Stimulated activated naive B cell treated with anti-CD40 and anti-IgM and Interleukin-4, amounts not matched to agents 10 μg/mL and 1 μg/mL and 100 μg/mL, for 72 hours (primary cell): ENCODE data around the gene RGS2.

Experiments
- ATAC-seq, 2 donors: fragments of 150-1000 bp; cut with Tn5 transposase; replicated peaks; 2 replicates each; pipeline ENCODE4 v1.10.0; 2021; ENCODE audit warnings: moderate library complexity in 1 of 2
- DNase-seq: peaks from one replicate; pipeline ENCODE4 v3.0.0; 2021
- H3K27ac Mint-ChIP-seq: one replicate; pipeline ENCODE4 v1.8.0; 2022; ENCODE audit warnings: mild to moderate bottlenecking, mixed read lengths
- H3K27me3 Mint-ChIP-seq, 2 donors: one replicate each; pipeline ENCODE4 v1.8.0; 2022; ENCODE audit warnings: mixed read lengths in 2 of 2
- H3K36me3 Mint-ChIP-seq, 2 donors: one replicate each; pipeline ENCODE4 v1.8.0; 2022; ENCODE audit warnings: mixed read lengths in 2 of 2, mild to moderate bottlenecking in 1 of 2
- H3K4me1 Mint-ChIP-seq, 2 donors: one replicate each; pipeline ENCODE4 v1.8.0; 2022; ENCODE audit warnings: mixed read lengths in 2 of 2, mild to moderate bottlenecking in 1 of 2
- H3K4me3 Mint-ChIP-seq, 2 donors: one replicate each; pipeline ENCODE4 v1.8.0; 2022; ENCODE audit warnings: mild to moderate bottlenecking in 2 of 2, mixed read lengths in 2 of 2, moderate library complexity in 1 of 2
- H3K9me3 Mint-ChIP-seq, 2 donors: one replicate each; pipeline ENCODE4 v1.8.0; 2022; ENCODE audit warnings: mixed read lengths in 2 of 2, mild to moderate bottlenecking in 1 of 2

The RGS2 gene

GRCh38 chr1:192783791-192784190 lies 25.0 kb upstream of the RGS2 start:
- no peak for ATAC-seq
- Mint-ChIP-seq H3K4me3 (no peak overlapping the region), H3K27me3 (peaks cover 13 to 28% of the 10 kb centered on the region in 2 donors), H3K4me1 (no peaks in the 10 kb centered on the region), H3K36me3 (no peaks in the 10 kb centered on the region), H3K27ac (no peak overlapping the region), H3K9me3 (peaks cover 0 to 3% of the 10 kb centered on the region in 2 donors)
- DNase-seq, result no peak

GRCh38 chr1:192784397-192784796 lies 24.4 kb upstream of the RGS2 start:
- Mint-ChIP-seq H3K9me3 (peaks cover 0 to 3% of the 10 kb centered on the region in 2 donors), H3K36me3 (no peaks in the 10 kb centered on the region), H3K4me1 (no peaks in the 10 kb centered on the region), H3K27me3 (peaks cover 13 to 28% of the 10 kb centered on the region in 2 donors), H3K4me3 (no peak overlapping the region), H3K27ac (no peak overlapping the region)
- DNase-seq (no peak), ATAC-seq (no peak)

DNA sequence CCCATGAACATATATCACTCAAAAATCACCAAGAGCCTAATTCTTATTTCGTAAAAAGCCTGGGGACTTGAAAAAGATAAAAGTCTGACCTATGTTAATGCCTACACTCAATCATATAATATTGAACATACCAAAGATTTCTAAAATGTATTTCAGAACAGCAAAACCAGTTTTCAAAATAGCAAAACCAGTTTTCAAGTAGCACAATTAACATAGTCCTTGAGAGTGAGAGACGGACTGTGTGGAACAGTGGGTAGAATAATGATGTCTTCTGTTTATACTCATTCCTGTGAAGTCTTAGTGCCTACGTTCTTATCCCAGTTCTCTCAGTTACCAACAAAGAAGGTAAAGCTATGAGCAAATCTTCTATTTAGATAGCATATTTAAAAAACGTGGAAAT lies 22.3 kb upstream of the RGS2 start:
- peaks cover 13 to 20% of the 10 kb centered on the region in 2 donors for H3K27me3 Mint-ChIP-seq
- H3K4me1 Mint-ChIP-seq, result no peaks in the 10 kb centered on the region
- no peaks in the 10 kb centered on the region for H3K9me3 Mint-ChIP-seq
- DNase-seq, result no peak
- no peaks in the 10 kb centered on the region for H3K36me3 Mint-ChIP-seq
- no peak for ATAC-seq
- H3K4me3 Mint-ChIP-seq, result no peak overlapping the region
- no peak overlapping the region for H3K27ac Mint-ChIP-seq

- H3K27ac Mint-ChIP-seq, result no peak overlapping the region
- H3K4me3 Mint-ChIP-seq, result no peak overlapping the region
- H3K36me3 Mint-ChIP-seq, result no peaks in the 10 kb centered on the region
- no peaks in the 10 kb centered on the region for H3K9me3 Mint-ChIP-seq
- peaks cover 4 to 8% of the 10 kb centered on the region in 2 donors for H3K27me3 Mint-ChIP-seq
- no peaks in the 10 kb centered on the region for H3K4me1 Mint-ChIP-seq
- DNase-seq (no peak), ATAC-seq (no peak)
These were observed 20.8 kb upstream of the RGS2 start for GRCh38 chr1:192787914-192788585.

GRCh38 chr1:192789871-192790270 lies 19.0 kb upstream of the RGS2 start:
- no peaks in the 10 kb centered on the region for H3K4me1 Mint-ChIP-seq

DNA sequence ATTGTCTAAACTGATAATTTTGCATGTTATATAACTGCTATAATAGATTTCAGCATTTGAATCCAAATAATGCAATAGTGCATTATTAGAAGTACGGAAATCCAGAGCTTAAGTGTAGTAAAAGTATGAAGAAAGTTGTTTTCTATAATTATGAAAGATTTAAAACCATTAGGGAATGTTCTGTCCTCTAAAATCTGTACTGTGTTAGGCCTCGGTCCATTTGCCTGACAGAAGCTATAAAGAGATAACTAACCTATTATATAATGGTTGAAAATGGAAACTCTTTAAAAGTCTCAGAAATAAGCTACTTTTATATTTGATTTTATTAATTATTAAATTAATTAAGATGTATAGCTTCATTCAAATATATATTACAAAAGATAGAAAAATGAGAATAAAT lies 16.2 kb upstream of the RGS2 start:
- H3K27ac Mint-ChIP-seq, result no peak overlapping the region
- no peak for DNase-seq
- no peak overlapping the region for H3K4me3 Mint-ChIP-seq
- H3K4me1 Mint-ChIP-seq, result no peaks in the 10 kb centered on the region
- peaks cover 4 to 6% of the 10 kb centered on the region in 2 donors for H3K27me3 Mint-ChIP-seq
- H3K9me3 Mint-ChIP-seq, result no peaks in the 10 kb centered on the region
- ATAC-seq, result no peak
- no peaks in the 10 kb centered on the region for H3K36me3 Mint-ChIP-seq

More at GRCh38 chr1:192789871-192790270, 19.0 kb upstream of the RGS2 start:
- H3K4me3 Mint-ChIP-seq, result no peak overlapping the region
- DNase-seq (no peak), ATAC-seq (no peak)
- H3K27me3 Mint-ChIP-seq, result peaks cover 4 to 6% of the 10 kb centered on the region in 2 donors
- H3K27ac Mint-ChIP-seq, result no peak overlapping the region
- H3K36me3 Mint-ChIP-seq, result no peaks in the 10 kb centered on the region
- H3K9me3 Mint-ChIP-seq, result no peaks in the 10 kb centered on the region

DNA sequence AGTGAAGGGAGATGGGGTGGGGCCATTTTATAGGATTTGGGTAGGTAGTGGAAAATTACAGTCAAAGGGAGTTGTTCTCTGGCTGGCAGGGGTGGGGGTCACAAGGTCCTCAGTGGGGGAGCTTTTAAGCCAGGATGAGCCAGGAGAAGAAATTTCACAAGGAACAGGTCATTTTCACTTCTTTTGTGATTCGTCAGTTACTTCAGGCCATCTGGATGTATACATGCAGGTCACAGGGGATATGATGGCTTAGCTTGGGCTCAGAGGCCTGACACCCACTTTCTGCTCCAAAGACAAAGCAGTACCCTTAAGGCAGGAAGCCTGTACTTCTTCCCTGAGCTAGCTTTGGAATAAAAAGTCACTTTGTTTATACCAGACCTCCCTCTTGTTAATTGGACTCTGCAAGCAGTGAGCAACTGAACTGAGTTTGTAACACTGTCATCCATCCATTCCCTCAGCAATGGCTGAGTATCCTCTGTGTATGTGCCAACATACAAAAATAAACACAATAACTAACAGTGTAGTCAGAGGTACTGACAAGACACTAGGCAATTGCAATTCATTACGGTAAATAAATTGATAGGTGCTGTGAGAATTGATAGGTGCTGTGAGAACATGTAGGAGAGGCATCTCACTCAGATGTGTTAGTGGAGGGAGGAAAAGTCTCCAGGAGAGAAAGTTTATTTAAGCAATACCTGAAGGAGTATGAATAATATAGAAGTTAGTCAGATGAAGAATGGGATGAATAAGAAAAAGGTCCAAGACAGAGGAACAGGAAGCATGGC lies 14.7 kb upstream of the RGS2 start:
- H3K27ac Mint-ChIP-seq, result peak overlapping the region; percentile 5
- H3K36me3 Mint-ChIP-seq, result no peaks in the 10 kb centered on the region
- H3K4me1 Mint-ChIP-seq, result no peaks in the 10 kb centered on the region
- DNase-seq (no peak), ATAC-seq (no peak)
- H3K27me3 Mint-ChIP-seq, result peaks cover 0 to 6% of the 10 kb centered on the region in 2 donors
- no peak overlapping the region for H3K4me3 Mint-ChIP-seq
- H3K9me3 Mint-ChIP-seq, result no peaks in the 10 kb centered on the region

DNA sequence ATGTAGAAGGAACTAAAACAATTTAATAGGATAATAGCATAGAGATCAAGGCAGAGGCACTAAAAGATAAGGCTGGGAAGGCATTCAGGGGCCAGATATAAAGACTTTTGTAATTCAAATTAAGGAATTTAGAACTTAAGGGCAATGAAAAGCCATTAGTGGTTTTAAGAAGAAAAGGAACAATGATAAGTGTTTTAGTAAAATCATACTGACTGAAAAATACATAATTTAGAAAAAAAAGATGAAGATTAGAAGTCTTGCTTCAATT lies 14.1 kb upstream of the RGS2 start:
- H3K27ac Mint-ChIP-seq, result peak overlapping the region; percentile 5
- no peaks in the 10 kb centered on the region for H3K9me3 Mint-ChIP-seq
- H3K4me3 Mint-ChIP-seq, result no peak overlapping the region
- H3K27me3 Mint-ChIP-seq, result peaks cover 0 to 6% of the 10 kb centered on the region in 2 donors
- DNase-seq (no peak), ATAC-seq (no peak)
- no peaks in the 10 kb centered on the region for H3K36me3 Mint-ChIP-seq
- H3K4me1 Mint-ChIP-seq, result no peaks in the 10 kb centered on the region

DNA sequence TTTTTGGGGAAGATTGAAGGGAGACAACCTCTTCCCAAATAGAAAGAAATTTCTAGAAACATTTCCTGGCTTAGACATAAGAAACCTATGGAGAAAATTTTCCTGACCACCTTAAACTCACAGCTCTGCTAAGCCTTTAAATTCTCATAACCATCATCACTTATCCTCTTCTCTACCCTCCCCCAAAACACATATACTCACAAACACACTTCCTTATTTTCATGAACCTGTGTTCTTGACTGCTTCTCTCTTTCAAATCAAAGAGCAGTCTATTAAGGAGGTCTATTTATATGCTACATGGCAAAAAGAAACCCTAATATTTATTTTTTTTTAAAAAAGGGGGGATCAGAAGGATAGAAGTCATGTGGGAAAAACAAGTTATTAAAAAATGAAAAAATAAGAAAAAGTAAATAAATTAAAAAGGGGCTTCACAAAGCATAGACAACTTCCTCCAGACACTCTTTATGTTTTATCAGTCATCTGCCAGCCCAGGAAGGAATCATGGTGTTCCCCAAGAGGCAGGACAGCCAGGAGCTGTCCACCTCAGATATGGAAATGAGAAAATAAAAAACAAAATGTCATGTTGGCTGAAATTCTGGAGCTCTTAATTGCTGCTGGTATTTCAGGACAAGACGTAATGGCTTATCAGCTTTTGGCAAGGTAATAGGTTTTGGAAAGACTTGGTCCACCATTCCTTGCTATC lies 12.8 kb upstream of the RGS2 start:
- DNase-seq, result no peak
- H3K27ac Mint-ChIP-seq, result no peak overlapping the region
- no peak overlapping the region for H3K4me3 Mint-ChIP-seq
- H3K9me3 Mint-ChIP-seq, result no peaks in the 10 kb centered on the region
- peaks cover 0 to 6% of the 10 kb centered on the region in 2 donors for H3K27me3 Mint-ChIP-seq
- H3K36me3 Mint-ChIP-seq, result no peaks in the 10 kb centered on the region
- ATAC-seq, result peak; percentile 46 to 53
- H3K4me1 Mint-ChIP-seq, result no peaks in the 10 kb centered on the region

- no peaks in the 10 kb centered on the region for H3K9me3 Mint-ChIP-seq
- H3K27ac Mint-ChIP-seq, result no peak overlapping the region
- H3K36me3 Mint-ChIP-seq, result no peaks in the 10 kb centered on the region
- peaks cover 0 to 6% of the 10 kb centered on the region in 2 donors for H3K27me3 Mint-ChIP-seq
- DNase-seq, result no peak
- no peaks in the 10 kb centered on the region for H3K4me1 Mint-ChIP-seq
- H3K4me3 Mint-ChIP-seq, result no peak overlapping the region
- no peak for ATAC-seq
These were observed 11.7 kb upstream of the RGS2 start for GRCh38 chr1:192797143-192797542.

DNA sequence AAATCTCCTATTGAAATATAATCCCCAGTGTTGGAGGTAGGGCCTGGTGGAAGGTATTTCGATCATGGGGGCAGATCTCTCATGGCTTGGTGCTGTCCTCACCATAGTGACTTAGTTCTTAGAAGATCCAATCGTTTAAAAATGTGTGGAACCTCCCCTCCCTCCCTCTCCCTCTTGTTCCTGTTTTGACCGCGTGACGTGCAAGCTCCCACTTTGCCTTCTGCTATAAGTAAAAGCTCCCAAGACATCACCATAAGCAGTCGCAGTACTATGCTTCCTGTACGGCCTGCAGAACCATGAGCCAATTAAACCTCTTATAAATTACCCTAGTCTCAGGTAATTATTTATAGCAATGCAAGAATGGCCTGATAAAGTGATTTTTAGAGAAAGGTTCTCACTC lies 10.9 kb upstream of the RGS2 start:
- H3K36me3 Mint-ChIP-seq, result no peaks in the 10 kb centered on the region
- DNase-seq (no peak), ATAC-seq (no peak)
- peaks cover 0 to 6% of the 10 kb centered on the region in 2 donors for H3K27me3 Mint-ChIP-seq
- H3K9me3 Mint-ChIP-seq, result no peaks in the 10 kb centered on the region
- no peak overlapping the region for H3K27ac Mint-ChIP-seq
- no peaks in the 10 kb centered on the region for H3K4me1 Mint-ChIP-seq
- H3K4me3 Mint-ChIP-seq, result no peak overlapping the region

DNA sequence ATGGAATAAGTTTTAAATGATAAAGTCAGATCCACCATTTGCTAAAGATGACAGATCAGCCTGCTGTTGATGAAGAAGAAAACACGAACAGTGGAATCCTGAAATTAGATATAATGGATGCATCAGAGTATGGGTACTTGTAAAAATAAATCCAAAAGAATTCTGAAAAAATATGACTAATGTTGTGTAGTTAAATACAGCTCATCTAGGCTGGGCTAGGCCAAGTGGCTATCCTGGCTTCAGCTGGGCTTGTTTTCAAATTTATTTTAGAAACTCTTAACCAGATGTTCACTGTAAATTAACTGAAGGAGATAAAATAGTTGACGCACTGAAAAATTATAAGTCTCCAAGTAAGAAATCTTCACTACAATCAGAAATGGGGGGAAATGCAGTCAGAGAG lies 7.4 kb upstream of the RGS2 start:
- no peaks in the 10 kb centered on the region for H3K27me3 Mint-ChIP-seq
- H3K4me3 Mint-ChIP-seq, result no peak overlapping the region
- H3K36me3 Mint-ChIP-seq, result no peaks in the 10 kb centered on the region
- H3K27ac Mint-ChIP-seq, result no peak overlapping the region
- no peaks in the 10 kb centered on the region for H3K9me3 Mint-ChIP-seq
- no peak for ATAC-seq
- H3K4me1 Mint-ChIP-seq, result no peaks in the 10 kb centered on the region
- DNase-seq, result no peak

DNA sequence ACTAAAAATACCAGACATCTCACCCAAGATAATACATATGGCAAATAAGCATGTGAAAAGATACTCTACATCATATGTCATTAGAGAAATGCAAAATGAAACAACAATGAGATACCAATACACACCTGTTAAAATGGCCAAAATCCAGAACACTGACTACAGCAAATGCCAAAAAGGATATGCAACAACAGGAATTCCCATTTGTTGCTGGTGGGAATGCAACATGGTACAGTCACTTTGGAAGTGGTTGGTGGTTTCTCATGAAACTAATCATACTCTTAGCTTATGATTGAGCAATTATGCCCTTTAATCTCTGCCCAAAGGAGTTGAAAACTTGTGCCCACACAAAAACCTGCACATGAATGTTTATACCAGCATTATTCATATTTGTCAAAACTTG lies 6.4 kb upstream of the RGS2 start:
- no peaks in the 10 kb centered on the region for H3K36me3 Mint-ChIP-seq
- no peak for ATAC-seq
- no peak overlapping the region for H3K4me3 Mint-ChIP-seq
- DNase-seq, result no peak
- peaks cover 5 to 8% of the 10 kb centered on the region in 2 donors for H3K4me1 Mint-ChIP-seq
- H3K9me3 Mint-ChIP-seq, result no peaks in the 10 kb centered on the region
- no peak overlapping the region for H3K27ac Mint-ChIP-seq
- no peaks in the 10 kb centered on the region for H3K27me3 Mint-ChIP-seq

DNA sequence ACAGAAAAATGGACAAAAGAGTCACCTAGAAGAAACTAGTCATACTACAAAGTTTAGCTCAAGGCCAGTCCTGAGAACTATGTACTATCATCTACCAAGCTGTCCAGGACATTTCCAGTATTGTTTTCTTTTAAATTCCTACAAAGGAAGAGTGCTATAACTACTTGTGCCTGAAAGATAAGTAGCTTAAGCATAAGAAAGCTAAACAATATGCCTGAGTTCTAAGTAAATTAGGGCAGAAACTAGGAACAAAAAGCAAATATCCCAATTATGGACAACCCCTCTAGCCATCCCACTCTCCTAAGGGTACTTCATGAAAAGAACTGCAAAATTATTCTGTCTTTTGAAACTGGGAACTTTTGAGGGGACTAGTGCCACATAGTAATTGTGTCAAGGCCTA lies 5.3 kb upstream of the RGS2 start:
- no peak overlapping the region for H3K4me3 Mint-ChIP-seq
- peaks cover 13 to 19% of the 10 kb centered on the region in 2 donors for H3K4me1 Mint-ChIP-seq
- ATAC-seq (no peak), DNase-seq (no peak)
- H3K27ac Mint-ChIP-seq, result no peak overlapping the region
- no peaks in the 10 kb centered on the region for H3K9me3 Mint-ChIP-seq
- no peaks in the 10 kb centered on the region for H3K27me3 Mint-ChIP-seq
- no peaks in the 10 kb centered on the region for H3K36me3 Mint-ChIP-seq

GRCh38 chr1:192805832-192806323 lies 3.0 kb upstream of the RGS2 start:
- Mint-ChIP-seq H3K4me3 (no peak overlapping the region), H3K4me1 (peaks cover 26 to 42% of the 10 kb centered on the region in 2 donors), H3K36me3 (peaks cover 14 to 17% of the 10 kb centered on the region in 2 donors), H3K27me3 (no peaks in the 10 kb centered on the region), H3K9me3 (no peaks in the 10 kb centered on the region), H3K27ac (peak overlapping the region; percentile 56)
- DNase-seq (no peak), ATAC-seq (peak; percentile 13 to 26)
